HG03064 (cell line): ENCODE results near the gene SEC62.

Experiments
- ATAC-seq: cut with Tn5 transposase; IDR thresholded peaks from one replicate; pipeline ENCODE4 v1.9.1; 2021; ENCODE audit warnings: low read depth; ENCODE audit not compliant: unreplicated experiment

SEC62 gene

DNA sequence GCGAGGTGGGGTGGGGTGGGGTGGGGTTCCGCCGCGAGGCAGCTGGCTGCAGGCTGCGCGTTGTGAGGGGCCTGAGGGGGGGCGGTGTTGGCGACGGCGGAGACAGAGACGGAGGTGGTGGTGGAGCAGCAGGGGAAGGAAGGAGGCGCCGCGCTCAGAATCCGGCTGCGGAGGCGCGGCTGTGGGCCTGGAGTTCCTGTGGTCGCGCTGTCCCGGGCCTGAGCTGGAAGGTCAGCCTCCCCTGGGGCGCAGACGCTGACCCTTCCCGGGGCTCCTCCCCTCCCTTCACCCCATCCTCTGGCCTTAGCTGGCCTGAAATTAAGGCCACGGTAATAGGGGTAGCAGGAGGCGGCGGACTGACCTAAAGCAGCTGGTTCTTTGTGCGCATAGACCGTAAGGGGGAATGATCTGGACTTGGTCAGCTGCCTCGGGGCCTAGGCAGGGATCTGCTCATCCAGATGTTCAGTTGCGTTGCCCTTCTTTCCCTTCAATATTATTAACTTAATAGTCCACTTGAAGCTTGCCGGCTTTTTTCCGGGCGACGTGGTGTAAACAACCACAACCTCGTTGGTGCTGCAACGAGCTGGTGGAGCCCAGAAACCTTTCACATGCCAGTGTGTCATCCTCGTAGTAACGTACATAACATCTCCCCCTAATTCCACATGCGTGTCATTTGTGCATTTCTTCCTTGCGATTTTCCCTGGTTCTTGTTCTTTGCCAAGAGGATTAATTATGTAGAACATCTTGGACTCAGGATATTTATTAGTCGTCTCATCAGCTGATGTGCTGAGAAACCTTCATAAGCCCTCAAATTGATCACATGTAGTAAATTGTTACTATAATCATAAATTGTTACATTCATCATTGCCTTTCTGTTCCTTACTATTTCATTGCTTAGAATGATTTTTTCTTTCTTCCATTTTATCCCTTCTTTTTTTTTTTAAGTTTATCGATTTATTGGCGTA, 626 bp downstream of the SEC62 start:
- peak; percentile 12 for ATAC-seq

DNA sequence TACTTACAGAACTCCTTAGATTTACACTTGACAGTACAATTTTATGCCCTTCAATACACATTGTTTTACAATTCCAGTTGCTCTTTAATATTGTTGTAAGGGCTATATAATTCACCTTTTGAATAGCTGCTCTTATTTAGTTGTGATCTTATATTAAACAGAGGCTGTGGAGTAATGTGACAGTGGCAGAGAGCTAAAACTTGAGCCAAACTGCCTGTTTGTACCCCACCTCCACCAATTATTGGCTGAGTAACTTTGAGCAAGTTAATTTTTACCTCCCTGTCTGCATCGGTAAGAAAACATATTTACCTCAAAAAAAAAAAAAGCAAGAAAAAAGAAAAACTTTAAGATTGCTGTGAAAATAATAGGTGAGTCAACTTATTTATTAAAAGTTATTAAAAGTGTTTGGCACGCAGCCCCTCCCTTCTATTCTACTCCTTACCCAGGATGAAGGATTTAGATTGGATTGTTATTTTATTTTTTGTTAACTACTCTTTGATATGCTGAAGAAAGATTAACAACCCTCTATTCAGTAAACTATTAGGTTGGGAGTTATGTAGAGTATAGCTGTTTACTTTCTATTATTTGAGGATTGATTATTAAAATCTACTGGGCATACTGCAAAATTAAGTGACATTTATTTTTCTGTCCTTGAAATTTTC, 1.7 kb downstream of the SEC62 start:
- no peak for ATAC-seq

DNA sequence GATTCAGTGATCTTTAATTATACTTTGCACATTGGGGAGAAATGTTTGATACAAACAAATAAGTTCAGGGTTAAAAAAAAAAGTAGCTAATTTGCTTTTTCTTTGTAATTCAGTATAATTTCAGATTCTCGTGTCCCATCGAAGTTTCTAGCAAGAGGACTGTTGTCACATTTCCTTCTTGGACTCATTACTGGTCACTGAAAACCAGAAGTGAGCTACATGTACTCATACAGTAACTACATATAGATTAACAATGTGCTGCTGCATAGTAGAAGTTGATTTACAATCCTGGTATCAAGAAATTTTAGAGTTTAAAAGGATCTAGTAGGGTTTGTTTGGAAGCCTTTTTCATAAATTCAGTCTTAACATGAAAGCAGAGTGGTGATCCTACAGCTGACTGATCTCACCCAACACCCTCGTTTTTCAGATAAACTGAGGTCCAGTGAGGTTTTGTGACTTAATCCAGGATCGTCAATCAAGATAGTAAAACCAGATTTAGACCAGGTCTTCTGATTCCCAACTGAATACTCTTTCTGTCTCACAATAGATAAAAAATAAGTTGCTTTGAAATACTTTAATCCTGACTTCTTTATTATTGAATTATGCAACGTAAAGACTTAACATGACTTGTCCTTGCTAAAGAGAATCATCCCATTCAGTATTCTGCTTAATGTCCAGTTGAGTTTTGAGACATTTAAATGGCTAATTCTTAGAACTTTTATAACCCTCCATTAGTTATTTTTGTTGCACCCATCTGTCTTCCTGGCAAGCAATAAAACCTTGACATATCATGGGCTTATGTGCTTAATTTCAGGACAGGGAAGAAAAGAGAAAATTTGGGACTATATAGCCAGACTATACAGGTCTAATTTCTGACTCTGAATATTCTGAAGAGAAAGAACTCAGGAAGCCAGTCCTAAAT, 2.8 kb downstream of the SEC62 start:
- no peak for ATAC-seq

DNA sequence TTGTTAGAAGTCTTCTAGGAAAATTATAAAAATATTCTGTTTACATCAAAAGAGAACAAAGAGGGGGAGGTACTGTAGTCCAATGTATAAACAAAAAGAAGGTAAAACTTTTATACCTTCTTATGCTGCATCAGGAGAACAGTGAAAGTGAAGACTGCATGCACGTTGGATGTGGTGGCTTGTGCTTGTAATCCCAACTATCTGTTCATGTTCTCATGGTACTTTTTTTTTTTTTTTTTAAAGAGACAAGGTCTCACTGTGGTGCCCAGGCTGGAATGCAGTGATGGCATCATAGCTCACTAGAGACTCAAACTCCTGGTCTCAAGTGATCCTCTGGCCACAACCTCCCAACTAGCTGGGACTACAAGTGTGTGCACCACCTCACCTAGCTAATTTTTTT, 4.2 kb downstream of the SEC62 start:
- ATAC-seq = no peak

DNA sequence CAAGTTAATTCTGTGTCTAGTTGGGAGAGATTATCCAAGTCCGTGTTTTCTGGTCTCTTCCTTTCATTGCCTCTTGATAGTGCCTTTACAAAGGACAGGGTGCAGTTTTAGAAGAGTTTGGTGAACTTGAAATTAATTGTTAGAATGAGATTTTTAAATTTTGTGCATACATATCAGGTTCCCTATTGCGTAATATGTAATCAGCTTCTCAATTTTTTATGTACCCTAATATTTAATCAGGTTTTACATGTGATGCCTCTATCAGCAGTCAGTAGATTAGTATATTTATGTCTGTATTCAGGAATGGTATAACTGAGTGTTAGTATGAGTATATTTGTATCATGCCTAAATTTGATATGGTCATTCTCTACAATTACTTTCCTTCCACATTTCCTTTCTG, 4.9 kb downstream of the SEC62 start:
- no peak for ATAC-seq

DNA sequence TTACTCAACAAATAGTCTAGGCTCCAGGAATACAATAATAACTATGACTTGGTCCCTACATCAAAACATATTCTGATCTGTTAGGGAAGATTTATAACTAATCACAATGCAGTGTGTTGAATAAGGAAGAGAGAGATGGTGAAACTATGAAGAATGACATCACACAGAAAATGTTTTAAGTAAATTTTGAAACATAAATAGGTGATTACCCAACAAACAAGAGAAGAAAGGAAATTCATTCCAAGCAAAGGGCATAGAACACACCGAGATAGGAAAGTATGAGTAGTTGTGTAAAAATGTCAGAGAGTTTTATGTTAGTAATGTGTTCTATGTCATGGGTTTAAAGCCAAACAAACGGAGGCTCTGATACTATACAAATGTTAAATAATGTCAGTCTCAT, 13.4 kb downstream of the SEC62 start:
- no peak for ATAC-seq

DNA sequence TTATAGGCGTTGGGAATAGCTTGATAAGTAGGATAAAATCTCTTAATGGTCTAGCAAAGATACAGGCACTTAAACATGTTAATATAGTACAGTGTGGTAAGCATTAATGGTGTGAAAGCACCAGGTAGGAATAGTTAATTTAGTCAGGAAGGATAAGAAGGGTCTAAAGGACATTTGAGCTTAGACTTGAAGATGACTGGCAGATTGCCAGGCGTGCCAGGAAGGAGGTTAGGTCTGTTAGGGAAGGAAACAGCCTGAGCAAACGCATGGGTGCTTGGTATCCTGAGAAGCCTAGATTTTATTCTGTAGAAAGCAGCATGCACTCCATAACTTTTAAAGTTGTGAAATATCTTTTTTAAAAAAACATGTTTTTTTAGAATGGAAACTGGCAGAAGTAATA, 17.7 kb downstream of the SEC62 start:
- no peak for ATAC-seq

DNA sequence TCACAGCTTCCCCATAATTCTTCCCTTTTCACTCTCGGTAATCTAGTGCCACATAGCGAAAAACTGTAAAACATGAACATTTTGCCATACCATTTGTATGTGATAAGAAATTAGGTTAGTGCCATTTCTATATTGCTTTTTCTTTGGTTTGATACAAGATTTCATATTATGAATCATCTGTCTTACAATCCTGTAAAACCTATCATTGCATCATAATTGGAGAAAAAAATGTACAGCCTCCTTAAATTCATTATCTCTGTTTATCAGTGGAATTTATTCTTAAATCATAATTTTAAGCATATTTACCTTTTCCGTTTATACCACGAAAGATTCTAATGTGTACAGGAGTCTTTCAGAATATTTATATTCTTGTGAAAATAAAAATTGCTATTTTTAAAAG, 23.8 kb downstream of the SEC62 start:
- ATAC-seq = no peak

DNA sequence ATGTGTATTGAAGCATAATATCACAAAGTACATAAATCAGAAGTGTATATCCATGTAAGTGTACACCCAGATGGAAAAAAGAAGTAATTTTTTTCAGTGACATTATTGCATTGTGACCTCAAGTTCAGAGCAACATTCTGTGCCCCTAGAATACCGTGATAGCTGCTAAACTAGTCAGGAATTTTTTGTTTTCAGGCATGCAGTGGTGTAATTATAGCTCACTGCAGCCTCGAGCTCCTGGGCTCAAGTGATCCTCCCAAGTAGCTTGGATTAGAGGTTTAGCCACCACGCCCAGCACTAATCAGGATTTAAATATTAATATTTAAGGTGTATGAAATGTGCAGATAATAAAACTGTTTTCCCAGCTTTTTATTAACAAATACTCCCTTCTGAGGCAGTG, 25.5 kb downstream of the SEC62 start:
- ATAC-seq = no peak

DNA sequence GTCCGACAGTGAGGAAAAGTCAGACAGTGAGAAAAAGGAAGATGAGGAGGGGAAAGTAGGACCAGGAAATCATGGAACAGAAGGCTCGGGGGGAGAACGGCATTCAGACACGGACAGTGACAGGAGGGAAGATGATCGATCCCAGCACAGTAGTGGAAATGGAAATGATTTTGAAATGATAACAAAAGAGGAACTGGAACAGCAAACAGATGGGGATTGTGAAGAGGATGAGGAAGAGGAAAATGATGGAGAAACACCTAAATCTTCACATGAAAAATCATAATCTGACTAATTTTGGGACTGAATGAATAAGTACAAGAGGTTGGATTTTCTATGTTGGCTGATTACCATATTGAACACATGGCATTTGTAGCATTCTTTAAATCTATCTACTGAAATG, 26.2 kb downstream of the SEC62 start:
- ATAC-seq = no peak

DNA sequence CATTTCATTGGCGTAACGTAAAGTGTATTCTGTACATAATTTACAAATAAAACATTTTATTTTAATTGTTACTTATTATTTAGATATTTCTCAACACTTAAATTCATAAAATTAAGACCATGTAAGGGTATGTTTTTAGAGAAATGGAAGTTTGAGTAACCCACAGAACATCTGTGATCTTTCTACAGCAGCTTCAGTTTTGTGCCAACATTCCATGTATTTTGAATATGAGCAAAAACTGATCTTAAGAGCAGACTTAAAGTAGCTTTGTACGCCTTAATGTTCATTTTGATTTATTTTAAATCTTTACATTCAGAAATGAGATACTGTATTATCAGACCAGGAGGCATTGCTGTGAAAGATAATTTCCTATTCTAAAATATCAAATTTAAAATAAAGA, 27.2 kb downstream of the SEC62 start:
- no peak for ATAC-seq

DNA sequence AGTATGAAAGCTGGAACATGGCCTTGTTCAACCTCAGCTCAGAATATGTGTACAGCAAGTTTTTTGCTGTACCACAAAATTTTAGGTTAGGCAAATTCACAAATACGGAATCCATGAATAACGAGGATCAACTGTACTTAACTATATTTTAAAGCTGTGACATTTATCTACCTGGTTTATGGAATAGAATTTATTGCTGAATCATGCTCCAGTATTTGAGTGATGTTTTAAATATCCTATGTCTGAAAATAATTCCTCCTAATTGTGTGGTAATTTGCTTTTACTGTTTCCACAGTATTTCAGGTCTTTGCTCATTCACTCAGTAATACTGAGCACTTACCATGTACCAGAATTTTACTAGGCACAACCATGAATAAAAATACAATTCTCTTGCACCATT, 29.5 kb downstream of the SEC62 start:
- ATAC-seq = no peak

DNA sequence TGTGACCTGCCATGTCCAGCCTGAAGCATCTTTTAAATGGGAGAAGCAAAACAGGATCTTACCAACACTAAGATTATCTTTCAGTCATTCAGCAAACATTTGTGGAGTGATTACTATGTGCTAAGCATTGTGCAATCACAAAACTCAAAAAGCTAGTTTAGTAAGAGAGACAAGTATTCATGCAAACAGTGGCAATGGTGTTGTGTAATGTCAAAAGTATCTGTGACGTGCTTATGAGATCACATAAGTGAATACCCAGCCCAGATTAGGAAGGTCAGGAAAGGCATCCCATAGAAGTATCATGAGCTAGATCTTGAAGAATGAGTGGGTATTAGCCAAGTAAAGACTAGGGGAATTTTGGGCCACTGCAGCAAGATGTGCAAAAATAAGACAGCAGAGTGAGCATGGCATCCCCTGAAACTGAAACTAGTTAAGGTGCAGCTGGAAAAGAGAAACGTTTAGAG, 32.1 kb downstream of the SEC62 start:
- peak; percentile 8 for ATAC-seq

DNA sequence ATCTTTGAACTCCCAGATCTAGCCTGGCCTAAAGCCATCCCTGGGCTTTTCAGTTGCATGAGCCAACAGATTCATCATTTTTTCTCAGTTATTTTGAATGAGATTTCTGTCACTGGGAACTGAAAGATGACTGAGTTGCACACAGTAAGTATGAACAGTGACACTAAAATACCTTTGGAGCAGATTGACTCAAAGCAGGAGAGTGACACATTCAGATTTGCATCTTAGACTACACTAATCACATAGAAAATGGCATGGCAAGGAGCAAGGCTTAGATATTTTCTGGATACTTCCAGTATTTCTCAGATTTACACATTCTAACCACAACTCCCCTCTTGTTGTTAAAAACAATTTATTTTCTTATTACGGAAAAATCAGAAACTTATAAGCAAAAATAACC, 32.8 kb downstream of the SEC62 start:
- ATAC-seq = peak; percentile 90

DNA sequence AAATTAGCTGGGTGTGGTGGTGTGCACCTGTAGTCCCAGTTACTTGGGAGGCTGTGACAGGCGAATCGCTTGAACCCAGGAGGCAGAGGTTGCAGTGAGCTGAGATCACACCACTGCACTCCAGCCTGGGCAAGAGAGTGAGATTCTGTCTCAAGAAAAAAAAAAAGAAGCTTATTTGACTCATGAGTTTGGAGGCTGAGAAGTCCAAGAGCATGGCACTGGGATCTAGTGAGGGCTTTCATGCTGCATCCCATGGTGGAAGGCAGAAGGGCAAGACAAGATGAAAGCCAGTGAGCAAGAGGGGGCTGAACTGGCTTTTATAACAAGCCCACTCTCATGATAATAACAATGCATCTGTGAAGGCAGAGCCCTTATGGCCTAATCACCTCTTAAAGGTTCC, 33.4 kb downstream of the SEC62 start:
- no peak for ATAC-seq

DNA sequence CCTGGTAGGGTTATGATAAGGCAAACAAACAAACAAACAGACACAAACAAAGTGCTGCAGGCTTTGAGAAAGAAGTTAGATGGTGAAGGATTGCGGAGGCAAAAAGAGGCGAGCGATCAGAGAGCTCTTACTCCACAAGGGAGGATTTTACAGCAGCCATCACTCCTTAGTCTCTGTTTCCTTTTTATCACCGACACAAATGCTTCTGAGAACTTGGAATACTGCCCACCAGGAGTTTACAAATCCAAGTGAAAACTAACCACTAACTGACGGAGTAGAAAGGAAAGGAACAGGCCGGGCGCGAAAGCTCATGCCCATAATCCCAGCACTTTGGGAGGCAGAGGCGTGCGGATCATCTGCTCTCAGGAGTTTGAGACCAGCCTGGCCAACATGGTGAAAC, 35.6 kb downstream of the SEC62 start:
- no peak for ATAC-seq

DNA sequence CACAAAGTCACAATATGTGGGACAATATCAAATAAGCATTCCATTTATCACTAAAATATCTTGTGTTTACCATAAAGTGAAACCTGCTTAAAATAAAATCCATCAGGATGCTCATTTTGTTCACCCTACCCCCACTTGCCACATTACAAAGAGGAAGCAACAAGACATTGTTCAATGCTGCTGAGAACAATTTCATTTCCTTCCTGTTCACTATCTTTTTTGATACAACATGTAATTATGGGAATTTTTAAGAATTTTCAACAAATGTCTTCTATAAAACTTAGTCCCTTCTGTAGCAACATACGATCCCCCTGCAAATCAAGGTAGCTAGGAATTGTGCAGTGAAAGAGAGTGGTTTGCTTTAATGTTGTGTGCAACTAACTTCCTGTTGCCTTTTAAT, 36.3 kb downstream of the SEC62 start:
- ATAC-seq = no peak

DNA sequence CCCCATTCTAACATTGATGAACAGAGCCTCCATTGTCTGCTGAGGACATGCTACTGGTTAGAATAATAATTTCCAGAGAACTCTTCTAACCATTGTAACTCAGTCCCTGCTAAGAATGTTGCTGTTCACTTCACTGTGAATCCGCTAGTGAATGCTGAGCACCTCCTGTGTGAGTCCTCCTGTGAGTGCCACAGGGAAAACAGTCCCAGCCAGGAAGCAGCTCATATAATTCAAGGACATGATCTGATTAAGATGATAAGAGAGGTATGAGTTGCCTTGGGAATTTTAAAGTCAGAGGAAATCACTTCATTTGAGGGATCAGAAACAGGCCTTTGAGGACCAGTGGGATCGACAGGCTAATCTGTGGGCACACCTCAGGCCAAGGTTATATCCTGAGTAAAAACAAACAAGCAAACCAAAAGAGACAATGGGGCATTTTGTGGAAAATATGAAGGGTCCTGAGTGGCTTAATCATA, 37.3 kb downstream of the SEC62 start:
- no peak for ATAC-seq

DNA sequence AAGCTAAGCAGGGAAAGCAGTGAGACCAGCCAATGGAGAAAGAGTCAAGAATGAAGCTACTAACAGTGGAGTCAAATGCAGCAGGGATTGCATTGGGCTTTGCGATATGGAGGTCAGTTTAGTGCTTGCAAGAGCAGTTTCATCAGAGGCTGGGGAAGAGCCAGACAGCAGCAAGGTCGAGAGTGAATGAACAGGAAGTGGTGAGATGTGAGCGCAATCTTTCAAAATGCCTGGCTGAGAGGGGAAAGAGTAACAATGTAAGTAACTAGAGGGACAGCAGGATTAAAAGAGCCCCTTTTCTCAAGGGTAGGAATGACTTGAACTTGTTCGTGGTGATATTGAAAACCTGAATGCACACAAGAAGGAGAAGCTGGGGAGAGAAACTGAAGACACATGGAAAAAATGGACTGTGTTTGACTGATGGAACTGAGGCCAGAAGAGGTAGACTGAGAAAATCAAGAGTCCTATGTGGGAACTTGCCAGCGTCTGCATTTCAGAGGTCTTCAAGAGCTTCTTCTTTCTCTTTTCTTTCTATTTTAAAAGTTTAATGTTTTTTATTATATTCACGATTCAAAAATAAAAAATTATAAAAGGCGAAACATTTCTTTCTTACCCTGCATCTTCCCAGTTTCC, 40.5 kb downstream of the SEC62 start:
- ATAC-seq = peak; percentile 82

DNA sequence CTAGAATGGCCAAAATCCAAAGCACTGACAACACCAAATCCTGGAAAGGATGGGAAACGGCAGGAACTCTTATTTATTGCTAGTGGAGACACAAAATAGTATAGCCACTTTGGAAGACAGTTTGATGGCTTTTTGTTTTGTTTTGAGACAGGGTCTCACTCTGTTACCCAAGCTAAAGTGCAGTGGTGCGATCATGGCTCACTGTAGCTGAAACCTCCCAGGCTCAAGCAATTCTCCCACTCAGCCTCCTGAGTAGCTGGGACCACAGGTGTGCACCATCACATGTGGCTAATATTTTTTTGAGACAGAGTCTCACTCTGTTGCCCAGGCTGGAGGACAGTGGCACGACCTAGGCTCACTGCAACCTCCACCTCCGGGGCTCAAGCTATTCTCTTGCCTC, 43.9 kb downstream of the SEC62 start:
- ATAC-seq = no peak
